ENCODE results near the gene ARFGEF2.

ARFGEF2 gene

GRCh38 chr20:48880331-48880730, 41.2 kb upstream of the ARFGEF2 start:
- Histone ChIP-seq H3K4me1 (ENCODE audit: insufficient read depth, low read length, poor library complexity, severe bottlenecking) (no peaks in the 10 kb centered on the region), H3K9me3 (ENCODE audit: insufficient read depth, low read depth, low read length) (no peaks in the 10 kb centered on the region), H3F3A (ENCODE audit: low read depth) (no peaks in the 10 kb centered on the region), H3K9ac (ENCODE audit: low read depth, low read length, poor library complexity, severe bottlenecking) (no peak overlapping the region), H3K4me3 (ENCODE audit: low read length, poor library complexity, severe bottlenecking) (no peak overlapping the region), H2AFZ (ENCODE audit: low read length) (no peak overlapping the region), H3K79me2 (ENCODE audit: insufficient read depth, low read length) (no peaks in the 10 kb centered on the region), H3K27me3 (ENCODE audit: insufficient read depth, low read length, poor library complexity, severe bottlenecking) (no peaks in the 10 kb centered on the region), H4K20me1 (ENCODE audit: insufficient read depth, low read length, poor library complexity, severe bottlenecking) (no peaks in the 10 kb centered on the region), H3K9me2 (replicated peaks; ENCODE audit: low read depth, low read length) (no peaks in the 10 kb centered on the region), H3K36me3 (ENCODE audit: insufficient read depth, low read length) (no peaks in the 10 kb centered on the region), H3K4me2 (ENCODE audit: low read depth, low read length, poor library complexity, severe bottlenecking) (no peak overlapping the region)
- TF ChIP-seq EZH2phosphoT487 (IDR thresholded peaks at IDR 0.05; ENCODE audit: borderline replicate concordance) = no peak
- TF ChIP-seq CTCF (conservative IDR thresholded peaks at IDR 0.05; ENCODE audit: low read length) = no peak

- H3K79me2 ChIP-seq (ENCODE audit: insufficient read depth, low read length) = no peaks in the 10 kb centered on the region
- H4K20me1 ChIP-seq (ENCODE audit: insufficient read depth, low read length, poor library complexity, severe bottlenecking) = no peaks in the 10 kb centered on the region
- no peak overlapping the region for H3K4me2 ChIP-seq (ENCODE audit: low read depth, low read length, poor library complexity, severe bottlenecking)
- H3K4me1 ChIP-seq (ENCODE audit: insufficient read depth, low read length, poor library complexity, severe bottlenecking) = no peaks in the 10 kb centered on the region
- no peaks in the 10 kb centered on the region for H3K9me2 ChIP-seq (replicated peaks; ENCODE audit: low read depth, low read length)
- H3K36me3 ChIP-seq (ENCODE audit: insufficient read depth, low read length) = no peaks in the 10 kb centered on the region
- H3K9me3 ChIP-seq (ENCODE audit: insufficient read depth, low read depth, low read length) = no peaks in the 10 kb centered on the region
- no peak overlapping the region for H3K4me3 ChIP-seq (ENCODE audit: low read length, poor library complexity, severe bottlenecking)
- H3K27me3 ChIP-seq (ENCODE audit: insufficient read depth, low read length, poor library complexity, severe bottlenecking) = no peaks in the 10 kb centered on the region
- H3K9ac ChIP-seq (ENCODE audit: low read depth, low read length, poor library complexity, severe bottlenecking) = no peak overlapping the region
- no peak for TF ChIP-seq EZH2phosphoT487 (IDR thresholded peaks at IDR 0.05; ENCODE audit: borderline replicate concordance)
- TF ChIP-seq CTCF (conservative IDR thresholded peaks at IDR 0.05; ENCODE audit: low read length) = no peak
- H2AFZ ChIP-seq (ENCODE audit: low read length) = no peak overlapping the region
- H3F3A ChIP-seq (ENCODE audit: low read depth) = no peaks in the 10 kb centered on the region
Observed at GRCh38 chr20:48880981-48881657, 40.4 kb upstream of the ARFGEF2 start.

- H4K20me1 ChIP-seq (ENCODE audit: insufficient read depth, low read length, poor library complexity, severe bottlenecking) = no peaks in the 10 kb centered on the region
- no peaks in the 10 kb centered on the region for H3K9me3 ChIP-seq (ENCODE audit: insufficient read depth, low read depth, low read length)
- H3K4me1 ChIP-seq (ENCODE audit: insufficient read depth, low read length, poor library complexity, severe bottlenecking) = no peaks in the 10 kb centered on the region
- H2AFZ ChIP-seq (ENCODE audit: low read length) = no peak overlapping the region
- H3K36me3 ChIP-seq (ENCODE audit: insufficient read depth, low read length) = no peaks in the 10 kb centered on the region
- H3K4me3 ChIP-seq (ENCODE audit: low read length, poor library complexity, severe bottlenecking) = no peak overlapping the region
- no peak overlapping the region for H3K4me2 ChIP-seq (ENCODE audit: low read depth, low read length, poor library complexity, severe bottlenecking)
- H3K79me2 ChIP-seq (ENCODE audit: insufficient read depth, low read length) = no peaks in the 10 kb centered on the region
- TF ChIP-seq CTCF (conservative IDR thresholded peaks at IDR 0.05; ENCODE audit: low read length) = no peak
- no peak for TF ChIP-seq EZH2phosphoT487 (IDR thresholded peaks at IDR 0.05; ENCODE audit: borderline replicate concordance)
- no peaks in the 10 kb centered on the region for H3K27me3 ChIP-seq (ENCODE audit: insufficient read depth, low read length, poor library complexity, severe bottlenecking)
- no peak overlapping the region for H3K9ac ChIP-seq (ENCODE audit: low read depth, low read length, poor library complexity, severe bottlenecking)
- H3K9me2 ChIP-seq (replicated peaks; ENCODE audit: low read depth, low read length) = no peaks in the 10 kb centered on the region
- H3F3A ChIP-seq (ENCODE audit: low read depth) = no peaks in the 10 kb centered on the region
Observed at GRCh38 chr20:48885237-48885636, 36.3 kb upstream of the ARFGEF2 start.

Data from Loucy (cell line).